HTERT RPE-1 (cell line): ENCODE data around the gene DAPK3.
"Not testable (repeated sequence)": the region's sequence is repeated elsewhere in the genome, so short reads cannot be mapped to it uniquely, and the experiment has no call there.

Experiments used
- in situ Hi-C: fragments of 300-500 bp; cut with MboI; formaldehyde crosslinking; loops from 4 replicates; pipeline ENCODE4 v1.14.3; 2020; ENCODE audit warnings: low sequenced_read_pairs

The DAPK3 gene

GRCh38 chr19:3979289-3979673 lies 8.4 kb upstream of the DAPK3 start:
- in situ Hi-C loops, result no loop called here

GRCh38 chr19:3978145-3978544 lies 7.2 kb upstream of the DAPK3 start:
- in situ Hi-C loops, result no loop called here

- in situ Hi-C loops, result no loop called here
Measured at GRCh38 chr19:3977242-3978143, 6.6 kb upstream of the DAPK3 start.

GRCh38 chr19:3976495-3977241 lies 5.8 kb upstream of the DAPK3 start:
- in situ Hi-C loops, result no loop called here

- in situ Hi-C loops, result no loop called here
Measured at GRCh38 chr19:3975637-3976087, 4.8 kb upstream of the DAPK3 start.

GRCh38 chr19:3975144-3975543 lies 4.2 kb upstream of the DAPK3 start:
- in situ Hi-C loops, result no loop called here

- in situ Hi-C loops, result no loop called here
Measured at GRCh38 chr19:3970313-3970807, 539 bp downstream of the DAPK3 start.

GRCh38 chr19:3969435-3970312 lies 1.2 kb downstream of the DAPK3 start:
- in situ Hi-C loops, result no loop called here

- in situ Hi-C loops, result no loop called here
Measured at GRCh38 chr19:3968556-3969434, 2.1 kb downstream of the DAPK3 start.

GRCh38 chr19:3967983-3968382 lies 2.9 kb downstream of the DAPK3 start:
- in situ Hi-C loops, result not testable (repeated sequence)

- in situ Hi-C loops, result no loop called here
Measured at GRCh38 chr19:3966051-3967017, 4.6 kb downstream of the DAPK3 start.

- in situ Hi-C loops, result no loop called here
Measured at GRCh38 chr19:3964256-3965194, 6.4 kb downstream of the DAPK3 start.

- in situ Hi-C loops, result no loop called here
Measured at GRCh38 chr19:3963458-3964255, 7.2 kb downstream of the DAPK3 start.

GRCh38 chr19:3961007-3961406 lies 9.9 kb downstream of the DAPK3 start:
- in situ Hi-C loops, result no loop called here

GRCh38 chr19:3959766-3960131 lies 11.2 kb downstream of the DAPK3 start:
- in situ Hi-C loops, result no loop called here

- in situ Hi-C loops, result no loop called here
Measured at GRCh38 chr19:3958836-3959765, 11.8 kb downstream of the DAPK3 start.
